MCF 10A (cell line): Measurements from ENCODE around the gene FIGN. TPM values are rescaled to one million over a fixed set of nuclear protein-coding genes. Genes with fewer than 3 reads are reported as not detected.

Experiments
- BruUV-seq: library from RNA; stranded (reverse); fragments of 400-500 nt; replicated peaks from 2 replicates; lab custom pipeline; 2021; lab: Mats Ljungman, UMichigan
- CTCF ChIA-PET: fragments of 300-600 bp; sonication (Branson Sonifier 250); formaldehyde crosslinking; extraction: SDS; loops from one replicate; lab custom pipeline; 2021; ENCODE audit warnings: antibody characterized with exemption, inconsistent platforms; lab: Yijun Ruan, JAX
- POLR2A ChIA-PET: fragments of 300-600, 350-650 bp; sonication (Branson Sonifier 250); formaldehyde crosslinking; extraction: SDS; loops from one replicate; lab custom pipeline; 2020; ENCODE audit warnings: antibody characterized with exemption, inconsistent platforms; lab: Yijun Ruan, JAX
- DNase-seq: peaks from one replicate; pipeline ENCODE4 v3.0.0-alpha.2; 2018; ENCODE audit not compliant: unreplicated experiment
- H3K27ac Mint-ChIP-seq: one replicate; pipeline ENCODE4 v1.8.0; 2022; ENCODE audit warnings: mild to moderate bottlenecking, low read depth, mixed read lengths; ENCODE audit not compliant: unreplicated experiment
- H3K27me3 Mint-ChIP-seq: one replicate; pipeline ENCODE4 v1.8.0; 2022; ENCODE audit warnings: mixed read lengths; ENCODE audit not compliant: insufficient read depth, unreplicated experiment
- H3K36me3 Mint-ChIP-seq: one replicate; pipeline ENCODE4 v1.8.0; 2022; ENCODE audit warnings: mild to moderate bottlenecking, moderate library complexity, mixed read lengths; ENCODE audit not compliant: insufficient read depth, unreplicated experiment
- H3K4me1 Mint-ChIP-seq: one replicate; pipeline ENCODE4 v1.8.0; 2022; ENCODE audit warnings: mixed read lengths; ENCODE audit not compliant: insufficient read depth, unreplicated experiment
- H3K4me3 Mint-ChIP-seq: one replicate; pipeline ENCODE4 v1.8.0; 2022; ENCODE audit warnings: mild to moderate bottlenecking, moderate library complexity, mixed read lengths; ENCODE audit not compliant: unreplicated experiment
- H3K9me3 Mint-ChIP-seq: one replicate; pipeline ENCODE4 v1.8.0; 2022; ENCODE audit warnings: mixed read lengths; ENCODE audit not compliant: unreplicated experiment
- intact Hi-C: fragments of 100-400 bp; cut with micrococcal nuclease; formaldehyde crosslinking; loops from 2 replicates; pipeline ENCODE4 v1.14.1; 2022
- total RNA-seq: library from RNA; stranded (reverse); gene quantifications from 2 replicates; pipeline ENCODE4 v1.2.3, GENCODE V29; 2022
- TF ChIP-seq, protein P1 (sequence below): fragments of 200-600 bp; IDR thresholded peaks from one replicate; pipeline ENCODE4 v1.8.0; 2022; ENCODE audit warnings: antibody characterized with exemption, mild to moderate bottlenecking; ENCODE audit not compliant: unreplicated experiment

Gene FIGN
- total RNA-seq, 1 experiment from 2014 or later = 11.7 TPM

DNA sequence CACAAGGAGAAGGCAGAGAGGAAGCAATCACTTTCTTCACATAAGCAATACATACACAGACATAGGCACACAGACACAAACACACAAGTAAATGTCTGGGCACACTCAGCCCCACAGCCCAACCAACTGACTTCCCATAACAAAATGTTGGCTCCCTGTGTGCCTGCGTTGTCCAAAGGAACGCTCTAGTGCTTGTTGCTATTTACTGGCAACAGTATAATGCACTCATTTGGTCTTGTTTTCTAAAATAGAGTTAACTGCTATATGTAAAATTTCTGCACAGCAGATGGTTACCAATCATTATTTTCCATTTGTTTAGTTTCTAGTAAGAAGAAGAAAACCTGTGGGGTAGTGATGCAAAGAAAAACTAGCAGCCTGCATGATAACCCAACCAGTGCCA is 16.5 kb downstream of the FIGN start:
- Mint-ChIP-seq H3K4me1 (peaks cover 20% of the 10 kb centered on the region), H3K27me3 (no peaks in the 10 kb centered on the region), H3K27ac (no peak overlapping the region), H3K36me3 (no peaks in the 10 kb centered on the region), H3K4me3 (no peak overlapping the region), H3K9me3 (no peaks in the 10 kb centered on the region)
- TF ChIP-seq, protein P1, sequence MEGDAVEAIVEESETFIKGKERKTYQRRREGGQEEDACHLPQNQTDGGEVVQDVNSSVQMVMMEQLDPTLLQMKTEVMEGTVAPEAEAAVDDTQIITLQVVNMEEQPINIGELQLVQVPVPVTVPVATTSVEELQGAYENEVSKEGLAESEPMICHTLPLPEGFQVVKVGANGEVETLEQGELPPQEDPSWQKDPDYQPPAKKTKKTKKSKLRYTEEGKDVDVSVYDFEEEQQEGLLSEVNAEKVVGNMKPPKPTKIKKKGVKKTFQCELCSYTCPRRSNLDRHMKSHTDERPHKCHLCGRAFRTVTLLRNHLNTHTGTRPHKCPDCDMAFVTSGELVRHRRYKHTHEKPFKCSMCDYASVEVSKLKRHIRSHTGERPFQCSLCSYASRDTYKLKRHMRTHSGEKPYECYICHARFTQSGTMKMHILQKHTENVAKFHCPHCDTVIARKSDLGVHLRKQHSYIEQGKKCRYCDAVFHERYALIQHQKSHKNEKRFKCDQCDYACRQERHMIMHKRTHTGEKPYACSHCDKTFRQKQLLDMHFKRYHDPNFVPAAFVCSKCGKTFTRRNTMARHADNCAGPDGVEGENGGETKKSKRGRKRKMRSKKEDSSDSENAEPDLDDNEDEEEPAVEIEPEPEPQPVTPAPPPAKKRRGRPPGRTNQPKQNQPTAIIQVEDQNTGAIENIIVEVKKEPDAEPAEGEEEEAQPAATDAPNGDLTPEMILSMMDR = no peak
- no TSS peak for BruUV-seq
- ChIA-PET CTCF (no interaction called here), POLR2A (interaction anchor here (1.6 kb wide), 1 partner anchor 9 kb away, joined by 3 read pairs; no protein-coding TSS in a partner anchor)
- DNase-seq = no peak
- intact Hi-C loops = no loop called here

GRCh38 chr2:163717993-163718680 is 17.7 kb downstream of the FIGN start:
- Mint-ChIP-seq H3K4me3 (no peak overlapping the region), H3K36me3 (no peaks in the 10 kb centered on the region), H3K9me3 (no peaks in the 10 kb centered on the region), H3K4me1 (peaks cover 20% of the 10 kb centered on the region), H3K27ac (no peak overlapping the region), H3K27me3 (no peaks in the 10 kb centered on the region)
- TF ChIP-seq, protein P1 = no peak
- DNase-seq = no peak
- no TSS peak for BruUV-seq
- ChIA-PET CTCF (interaction anchor here (0.6 to 0.7 kb wide), 2 partner anchors 16 to 343 kb away, joined by 3 read pairs; no protein-coding TSS in a partner anchor), POLR2A (interaction anchor here (1.0 to 1.6 kb wide), 3 partner anchors 8 to 16 kb away, joined by 3 to 5 read pairs (median 3); no protein-coding TSS in a partner anchor)
- intact Hi-C loops = no loop called here

GRCh38 chr2:163717515-163717914 is 18.3 kb downstream of the FIGN start:
- no peak for DNase-seq
- Mint-ChIP-seq H3K9me3 (no peaks in the 10 kb centered on the region), H3K4me1 (peaks cover 20% of the 10 kb centered on the region), H3K36me3 (no peaks in the 10 kb centered on the region), H3K4me3 (no peak overlapping the region), H3K27ac (no peak overlapping the region), H3K27me3 (no peaks in the 10 kb centered on the region)
- ChIA-PET POLR2A (interaction anchor here (0.6 to 1.6 kb wide), 4 partner anchors 7 to 1454 kb away, joined by 3 to 5 read pairs (median 3); no protein-coding TSS in a partner anchor), CTCF (interaction anchor here (0.6 to 0.7 kb wide), 2 partner anchors 16 to 343 kb away, joined by 3 read pairs; no protein-coding TSS in a partner anchor)
- TF ChIP-seq, protein P1 = no peak
- intact Hi-C loops = no loop called here
- no TSS peak for BruUV-seq

- intact Hi-C loops = no loop called here
- Mint-ChIP-seq H3K4me1 (peaks cover 25% of the 10 kb centered on the region), H3K27ac (no peak overlapping the region), H3K36me3 (no peaks in the 10 kb centered on the region), H3K9me3 (no peaks in the 10 kb centered on the region), H3K27me3 (no peaks in the 10 kb centered on the region), H3K4me3 (no peak overlapping the region)
- DNase-seq = no peak
- POLR2A ChIA-PET = interaction anchor here (0.7 to 1.4 kb wide), 2 partner anchors 13 to 31 kb away, joined by 3 read pairs; no protein-coding TSS in a partner anchor
- CTCF ChIA-PET = no interaction called here
- BruUV-seq = no TSS peak
- TF ChIP-seq, protein P1 = no peak
Measured at GRCh38 chr2:163716101-163716500, 19.7 kb downstream of the FIGN start.
